Calu3 (cell line): ENCODE measurements around the gene OMP. TPM values are rescaled to one million over a fixed set of nuclear protein-coding genes. Genes with fewer than 3 reads are reported as not detected.
A peak's percentile ranks its signal among the peaks of the same experiment; 100 is the strongest.

Source experiments
- BruUV-seq: library from RNA; stranded (reverse); fragments of 400-500 nt; replicated peaks from 2 replicates; lab custom pipeline; 2021; lab: Mats Ljungman, UMichigan
- CTCF ChIA-PET: fragments of 300-600 bp; sonication (Branson Sonifier 250); formaldehyde crosslinking; loops from one replicate; lab custom pipeline; 2022; ENCODE audit warnings: antibody characterized with exemption; lab: Charles Lee
- DNase-seq: peaks from one replicate; pipeline ENCODE4 v3.0.0; 2022
- H3K27ac Mint-ChIP-seq: one replicate; pipeline ENCODE4 v1.8.0; 2022; ENCODE audit warnings: mixed read lengths; ENCODE audit not compliant: unreplicated experiment
- H3K27me3 Mint-ChIP-seq: one replicate; pipeline ENCODE4 v1.8.0; 2022; ENCODE audit warnings: mixed read lengths; ENCODE audit not compliant: unreplicated experiment
- H3K36me3 Mint-ChIP-seq: one replicate; pipeline ENCODE4 v1.8.0; 2022; ENCODE audit warnings: mild to moderate bottlenecking, moderate library complexity, mixed read lengths; ENCODE audit not compliant: insufficient read depth, unreplicated experiment
- H3K4me1 Mint-ChIP-seq: one replicate; pipeline ENCODE4 v1.8.0; 2022; ENCODE audit warnings: mild to moderate bottlenecking, low read depth, mixed read lengths; ENCODE audit not compliant: unreplicated experiment
- H3K4me3 Mint-ChIP-seq: one replicate; pipeline ENCODE4 v1.8.0; 2022; ENCODE audit warnings: mild to moderate bottlenecking, low read depth, moderate library complexity, mixed read lengths; ENCODE audit not compliant: unreplicated experiment
- H3K9me3 Mint-ChIP-seq: one replicate; pipeline ENCODE4 v1.8.0; 2022; ENCODE audit warnings: low read depth, mixed read lengths; ENCODE audit not compliant: unreplicated experiment
- intact Hi-C: fragments of 100-400 bp; cut with micrococcal nuclease; formaldehyde crosslinking; loops from one replicate; pipeline ENCODE4 v1.10.0; 2022; ENCODE audit not compliant: unreplicated experiment
- total RNA-seq: library from RNA; stranded (reverse); gene quantifications from 2 replicates; pipeline ENCODE4 v1.2.3, GENCODE V29; 2022
- TF ChIP-seq, protein P1 (sequence below): fragments of 200-600 bp; IDR thresholded peaks from one replicate; pipeline ENCODE4 v1.8.0; 2022; ENCODE audit warnings: antibody characterized with exemption; ENCODE audit not compliant: unreplicated experiment

OMP gene
- total RNA-seq, 1 experiment from 2014 or later = 1.1 TPM

DNA sequence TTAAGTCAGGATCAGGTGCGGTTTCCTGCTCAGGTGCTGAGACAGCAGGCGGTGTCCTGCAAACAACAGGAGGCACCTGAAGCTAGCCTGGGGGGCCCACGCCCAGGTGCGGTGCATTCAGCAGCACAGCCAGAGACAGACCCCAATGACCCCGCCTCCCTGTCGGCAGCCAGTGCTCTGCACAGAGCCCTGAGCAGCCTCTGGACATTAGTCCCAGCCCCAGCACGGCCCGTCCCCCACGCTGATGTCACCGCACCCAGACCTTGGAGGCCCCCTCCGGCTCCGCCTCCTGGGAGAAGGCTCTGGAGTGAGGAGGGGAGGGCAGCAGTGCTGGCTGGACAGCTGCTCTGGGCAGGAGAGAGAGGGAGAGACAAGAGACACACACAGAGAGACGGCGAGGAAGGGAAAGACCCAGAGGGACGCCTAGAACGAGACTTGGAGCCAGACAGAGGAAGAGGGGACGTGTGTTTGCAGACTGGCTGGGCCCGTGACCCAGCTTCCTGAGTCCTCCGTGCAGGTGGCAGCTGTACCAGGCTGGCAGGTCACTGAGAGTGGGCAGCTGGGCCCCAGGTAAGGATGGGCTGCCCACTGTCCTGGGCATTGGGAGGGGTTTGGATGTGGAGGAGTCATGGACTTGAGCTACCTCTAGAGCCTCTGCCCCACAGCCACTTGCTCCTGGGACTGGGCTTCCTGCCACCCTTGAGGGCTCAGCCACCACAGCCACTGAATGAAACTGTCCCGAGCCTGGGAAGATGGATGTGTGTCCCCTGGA is 25.5 kb downstream of the OMP start, which contains the start of gene MYO7A:
TSS of gene MYO7A (plus strand) at position 327 of the 772 bp plus-strand sequence. CDS start 2,389 bp downstream, outside the sequence.
- H3K4me3 Mint-ChIP-seq = peak within 1 kb of the TSS; percentile 62
- CTCF ChIA-PET = interaction anchor here (1.1 to 1.2 kb wide), 3 partner anchors 20 to 81 kb away, joined by 3 to 13 read pairs (median 3); no protein-coding TSS in a partner anchor
- no peak within 1 kb of the TSS for H3K27ac Mint-ChIP-seq

DNA sequence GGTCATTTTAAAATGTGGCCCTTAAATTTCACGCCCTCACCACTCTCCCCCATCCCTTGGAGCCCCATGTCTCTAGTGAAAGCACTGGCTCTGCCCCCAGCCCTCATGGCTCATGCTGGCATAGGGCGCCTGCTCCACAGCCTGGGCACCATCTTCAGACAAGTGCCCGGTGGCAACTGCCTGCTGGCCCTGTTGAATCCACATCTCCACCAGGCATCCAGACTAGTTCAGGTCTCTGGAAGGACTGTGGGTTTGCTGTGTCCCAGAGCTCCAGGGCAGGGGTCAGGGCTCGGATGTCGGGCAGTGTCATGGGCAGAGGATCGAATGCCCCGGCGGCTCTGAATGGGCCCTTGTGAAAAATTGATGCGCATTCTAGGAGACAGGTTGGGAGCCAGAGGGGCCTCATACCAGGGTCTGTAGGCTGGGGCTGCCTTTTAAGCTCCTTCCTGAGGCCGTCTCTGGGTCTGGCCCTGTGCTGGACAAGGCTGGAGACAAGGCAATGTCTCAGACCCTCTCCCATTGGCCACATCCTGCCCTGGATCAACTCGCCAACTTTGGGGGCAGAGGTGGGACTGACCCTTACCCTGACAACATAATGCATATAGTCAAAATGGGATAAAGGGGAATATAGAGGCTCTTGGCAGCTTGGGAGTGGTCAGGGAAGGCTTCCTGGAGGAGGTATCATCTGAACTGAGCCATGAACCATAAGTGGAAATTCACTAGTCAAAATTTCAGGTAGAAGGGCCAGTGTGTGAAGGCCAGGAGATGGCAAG is 26.6 kb downstream of the OMP start:
- Mint-ChIP-seq H3K36me3 (peaks cover 14% of the 10 kb centered on the region), H3K9me3 (no peaks in the 10 kb centered on the region), H3K27ac (no peak overlapping the region), H3K27me3 (no peaks in the 10 kb centered on the region), H3K4me3 (no peak overlapping the region), H3K4me1 (peaks cover 8% of the 10 kb centered on the region)
- DNase-seq = no peak
- no TSS peak for BruUV-seq
- CTCF ChIA-PET = no interaction called here
- TF ChIP-seq, protein P1, sequence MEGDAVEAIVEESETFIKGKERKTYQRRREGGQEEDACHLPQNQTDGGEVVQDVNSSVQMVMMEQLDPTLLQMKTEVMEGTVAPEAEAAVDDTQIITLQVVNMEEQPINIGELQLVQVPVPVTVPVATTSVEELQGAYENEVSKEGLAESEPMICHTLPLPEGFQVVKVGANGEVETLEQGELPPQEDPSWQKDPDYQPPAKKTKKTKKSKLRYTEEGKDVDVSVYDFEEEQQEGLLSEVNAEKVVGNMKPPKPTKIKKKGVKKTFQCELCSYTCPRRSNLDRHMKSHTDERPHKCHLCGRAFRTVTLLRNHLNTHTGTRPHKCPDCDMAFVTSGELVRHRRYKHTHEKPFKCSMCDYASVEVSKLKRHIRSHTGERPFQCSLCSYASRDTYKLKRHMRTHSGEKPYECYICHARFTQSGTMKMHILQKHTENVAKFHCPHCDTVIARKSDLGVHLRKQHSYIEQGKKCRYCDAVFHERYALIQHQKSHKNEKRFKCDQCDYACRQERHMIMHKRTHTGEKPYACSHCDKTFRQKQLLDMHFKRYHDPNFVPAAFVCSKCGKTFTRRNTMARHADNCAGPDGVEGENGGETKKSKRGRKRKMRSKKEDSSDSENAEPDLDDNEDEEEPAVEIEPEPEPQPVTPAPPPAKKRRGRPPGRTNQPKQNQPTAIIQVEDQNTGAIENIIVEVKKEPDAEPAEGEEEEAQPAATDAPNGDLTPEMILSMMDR = no peak
- intact Hi-C loops = loop anchor here (5.0 kb wide), 1 partner anchor 428 kb away; no protein-coding TSS in a partner anchor

More for the DNA sequence above, 25.5 kb downstream of the OMP start, which contains the start of gene MYO7A:
- TF ChIP-seq, protein P1 = no peak
- Mint-ChIP-seq H3K36me3 (peaks cover 20% of the 10 kb centered on the region), H3K27me3 (no peaks in the 10 kb centered on the region), H3K4me1 (peaks cover 8% of the 10 kb centered on the region), H3K9me3 (no peaks in the 10 kb centered on the region)
- no TSS peak for BruUV-seq
- DNase-seq = peak; percentile 47
- intact Hi-C loops = loop anchor here (1.0 to 5.0 kb wide), 2 partner anchors 60 to 429 kb away; no protein-coding TSS in a partner anchor

DNA sequence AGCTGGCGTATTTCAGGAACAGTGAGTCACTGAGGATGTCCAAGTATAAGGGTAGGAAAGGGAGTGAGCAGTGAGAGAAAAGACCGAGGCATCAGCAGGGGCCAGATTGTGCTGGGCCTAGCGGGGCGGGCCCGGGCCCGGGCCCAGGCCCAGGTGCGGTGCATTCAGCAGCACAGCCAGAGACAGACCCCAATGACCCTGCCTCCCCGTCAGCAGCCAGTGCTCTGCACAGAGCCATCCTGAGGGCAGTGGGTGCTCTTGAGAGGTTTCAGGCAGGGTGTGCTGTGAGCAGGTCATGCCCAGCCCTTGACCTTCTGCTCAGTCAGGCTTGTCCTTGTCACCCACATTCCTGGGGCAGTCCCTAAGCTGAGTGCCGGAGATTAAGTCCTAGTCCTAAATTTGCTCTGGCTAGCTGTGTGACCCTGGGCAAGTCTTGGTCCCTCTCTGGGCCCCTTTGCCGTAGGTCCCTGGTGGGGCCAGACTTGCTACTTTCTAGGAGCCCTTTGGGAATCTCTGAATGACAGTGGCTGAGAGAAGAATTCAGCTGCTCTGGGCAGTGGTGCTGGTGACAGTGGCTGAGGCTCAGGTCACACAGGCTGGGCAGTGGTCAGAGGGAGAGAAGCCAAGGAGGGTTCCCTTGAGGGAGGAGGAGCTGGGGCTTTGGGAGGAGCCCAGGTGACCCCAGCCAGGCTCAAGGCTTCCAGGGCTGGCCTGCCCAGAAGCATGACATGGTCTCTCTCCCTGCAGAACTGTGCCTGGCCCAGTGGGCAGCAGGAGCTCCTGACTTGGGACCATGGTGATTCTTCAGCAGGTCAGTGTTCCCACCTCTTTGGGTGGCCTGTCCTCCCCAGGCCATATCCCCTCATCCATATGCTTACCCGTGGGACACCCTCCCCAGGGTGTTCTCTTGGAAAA is 27.5 kb downstream of the OMP start:
- Mint-ChIP-seq H3K27ac (no peak overlapping the region), H3K9me3 (no peaks in the 10 kb centered on the region), H3K36me3 (peaks cover 13% of the 10 kb centered on the region), H3K27me3 (no peaks in the 10 kb centered on the region), H3K4me1 (peaks cover 8% of the 10 kb centered on the region), H3K4me3 (no peak overlapping the region)
- CTCF ChIA-PET = no interaction called here
- DNase-seq = no peak
- intact Hi-C loops = loop anchor here (5.0 kb wide), 1 partner anchor 427 kb away; no protein-coding TSS in a partner anchor
- BruUV-seq = no TSS peak
- TF ChIP-seq, protein P1 = no peak
